Stomach (tissue), 4 donors: ENCODE data around the gene OSTM1.

Experiments
- POLR2A ChIP-seq, 4 donors: fragments of 450-650 bp; IDR thresholded peaks; one replicate each; pipeline ENCODE4 v1.6.1; 2016; ENCODE audit warnings: antibody characterized with exemption in 4 of 4, control low read depth in 2 of 4, mild to moderate bottlenecking in 1 of 4, moderate library complexity in 1 of 4
- TF ChIP-seq, protein P1 (sequence below), 7 experiments: fragments of 450-650 bp in 4 of 7; fragments of 200-600 bp in 3 of 7; sonication (generic) in 3 of 7; IDR thresholded peaks; one replicate each; pipeline ENCODE4 v1.5.1; 2016 to 2019; ENCODE audit warnings: antibody characterized with exemption in 7 of 7, control low read depth in 2 of 7, mild to moderate bottlenecking in 1 of 7

- TF ChIP-seq, protein P1, sequence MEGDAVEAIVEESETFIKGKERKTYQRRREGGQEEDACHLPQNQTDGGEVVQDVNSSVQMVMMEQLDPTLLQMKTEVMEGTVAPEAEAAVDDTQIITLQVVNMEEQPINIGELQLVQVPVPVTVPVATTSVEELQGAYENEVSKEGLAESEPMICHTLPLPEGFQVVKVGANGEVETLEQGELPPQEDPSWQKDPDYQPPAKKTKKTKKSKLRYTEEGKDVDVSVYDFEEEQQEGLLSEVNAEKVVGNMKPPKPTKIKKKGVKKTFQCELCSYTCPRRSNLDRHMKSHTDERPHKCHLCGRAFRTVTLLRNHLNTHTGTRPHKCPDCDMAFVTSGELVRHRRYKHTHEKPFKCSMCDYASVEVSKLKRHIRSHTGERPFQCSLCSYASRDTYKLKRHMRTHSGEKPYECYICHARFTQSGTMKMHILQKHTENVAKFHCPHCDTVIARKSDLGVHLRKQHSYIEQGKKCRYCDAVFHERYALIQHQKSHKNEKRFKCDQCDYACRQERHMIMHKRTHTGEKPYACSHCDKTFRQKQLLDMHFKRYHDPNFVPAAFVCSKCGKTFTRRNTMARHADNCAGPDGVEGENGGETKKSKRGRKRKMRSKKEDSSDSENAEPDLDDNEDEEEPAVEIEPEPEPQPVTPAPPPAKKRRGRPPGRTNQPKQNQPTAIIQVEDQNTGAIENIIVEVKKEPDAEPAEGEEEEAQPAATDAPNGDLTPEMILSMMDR (IDR thresholded peaks at IDR 0.05), result no peak
- no peak for TF ChIP-seq POLR2A (IDR thresholded peaks at IDR 0.05)
These were observed 37.7 kb downstream of the OSTM1 start for GRCh38 chr6:108036884-108037283.
